Heart left ventricle (tissue), 16 donors: ENCODE measurements around the gene RAB7B. TPM values are rescaled to one million over a fixed set of nuclear protein-coding genes. Genes with fewer than 3 reads are reported as not detected.

ENCODE experiments used
- ATAC-seq, 4 donors: fragments of 200-7000 bp; cut with Tn5 transposase; one replicate each; pipeline ENCODE4 v1.9.1; 2020 to 2022; ENCODE audit warnings: moderate library complexity in 4 of 4, mild to moderate bottlenecking in 3 of 4, moderate number of reproducible peaks in 1 of 4
- DNase-seq, 5 donors: peaks; one replicate each; pipeline ENCODE4 v3.0.0-alpha.2; 2020
- H3K27ac ChIP-seq, 12 donors: fragments of 200-600 bp; sonication (generic) in 4 of 12; one replicate each; pipeline versions ENCODE4 v1.5.0 to v1.8.0; 2016 to 2022; ENCODE audit warnings: mild to moderate bottlenecking in 2 of 12
- H3K27me3 ChIP-seq, 9 donors: fragments of 200-600 bp; sonication (generic) in 2 of 9; one replicate each; pipeline versions ENCODE4 v1.5.1 to v1.8.0; 2016 to 2022; ENCODE audit warnings: mild to moderate bottlenecking in 3 of 9
- H3K36me3 ChIP-seq, 9 donors: fragments of 200-600 bp; sonication (generic) in 2 of 9; one replicate each; pipeline versions ENCODE4 v1.5.0 to v1.8.0; 2018 to 2022; ENCODE audit warnings: mild to moderate bottlenecking in 2 of 9
- H3K4me1 ChIP-seq, 12 donors: fragments of 200-600 bp; sonication (generic) in 4 of 12; one replicate each; pipeline versions ENCODE4 v1.5.0 to v1.8.0; 2016 to 2022; ENCODE audit warnings: mild to moderate bottlenecking in 3 of 12
- H3K4me3 ChIP-seq, 12 donors: fragments of 200-600 bp; sonication (generic) in 4 of 12; one replicate each; pipeline versions ENCODE4 v1.5.0 to v1.8.0; 2017 to 2022; ENCODE audit warnings: mild to moderate bottlenecking in 9 of 12, moderate library complexity in 4 of 12
- H3K9me3 ChIP-seq, 12 donors: fragments of 200-600 bp; sonication (generic) in 4 of 12; one replicate each; pipeline versions ENCODE4 v1.5.0 to v1.8.0; 2016 to 2022; ENCODE audit warnings: mild to moderate bottlenecking in 1 of 12
- CTCF ChIP-seq, 12 donors: fragments of 200-600 bp; sonication (generic) in 4 of 12; IDR thresholded peaks; one replicate each; pipeline versions ENCODE4 v1.5.0 to v1.8.0; 2018 to 2022; ENCODE audit warnings: antibody characterized with exemption in 12 of 12, mild to moderate bottlenecking in 5 of 12
- POLR2A ChIP-seq, 2 donors: fragments of 450-650 bp; IDR thresholded peaks; one replicate each; pipeline ENCODE4 v1.6.1; 2017; ENCODE audit warnings: antibody characterized with exemption in 2 of 2, mild to moderate bottlenecking in 2 of 2, moderate library complexity in 2 of 2
- WGBS, 4 donors: extraction: QIAGEN DNeasy Blood & Tissue Kit in 2 of 4; methylation state at CpG; one replicate each; pipeline versions ENCODE4 v1.1.5 to v1.1.7; 2013 to 2018; 5-methylcytosine and 5-hydroxymethylcytosine counted together
- intact Hi-C, 10 donors: fragments of 100-400 bp; cut with DNase I; formaldehyde crosslinking; loops; one replicate each; pipeline versions ENCODE4 v1.11.1 to v1.14.2; 2022
- polyA plus RNA-seq, 2 donors: library from polyadenylated mRNA; stranded (reverse); fragments of 200-250 nt; gene quantifications; one replicate each; pipeline ENCODE4 v1.2.3, GENCODE V29; 2013
- total RNA-seq, 9 donors: library from RNA; depleted of rRNA in 2 of 9; stranded (reverse); fragments of >200 nt in 2 of 9; fragmentation: NEBNext Ultra II Directional in 3 of 9; extraction: Animal tissue kit (Norgen Biotek cat#: 25700) in 3 of 9; gene quantifications; one replicate each; pipeline versions ENCODE4 v1.1.0 to v1.2.4, GENCODE V29; 2016 to 2023
- donor health status: ischemic (EF 13 %, LVEDD 7.1; RV severe dilation, severe dysfunction).
- donor health status: healthy with polysubstance abuse.
- donor health status: DM: no; HTN: yes; CAD: no.
- donor health status: DM: no; HTN: no; CAD: no.
- donor health status: ischemic (EF 25% LVEDD 6.9; RV normal size, moderate dysfunction).
- donor health status: ischemic (EF 25% LVEDD 5.7; RV mildly dilated, moderate dysfunction).
- donor health status: healthy.
- donor health status: DM: yes; HTN: yes; CAD: no.
- donor health status: ischemic (EF 35%, LVEDD 5.7; RV mildly dilated, moderate dysfunction).
- donor health status: nonischemic (EF 11% LVEDD 7.7; RV severe dilation, severe dysfunction).
- donor health status: DM: yes; HTN: yes; CAD: no.
- donor health status: PGD.
- donor health status: ischemic (EF 29% LVEDD 5.4; RV normal size, mild dysfunction).
- donor health status: nonischemic (EF 23%, LVEDD 6.1; RV moderate dilation, normal function).

RAB7B gene
- total and polyA plus RNA-seq, 11 donors: 0.31 to 11.1 (median 1.1) TPM

- H3K27ac ChIP-seq: no peak overlapping the region
- no peak overlapping the region for H3K4me3 ChIP-seq
- H3K27me3 ChIP-seq: no peaks in the 10 kb centered on the region
- peaks cover 0 to 27% (median 16%) of the 10 kb centered on the region in 12 donors for H3K4me1 ChIP-seq
- no peak for TF ChIP-seq POLR2A (IDR thresholded peaks at IDR 0.05)
- TF ChIP-seq CTCF (IDR thresholded peaks at IDR 0.05): no peak
- WGBS, 4 donors: 86 to 95% (median 92%) methylated on average over 13 to 16 of the region's 16 CpGs
- no peaks in the 10 kb centered on the region for H3K9me3 ChIP-seq
- H3K36me3 ChIP-seq: no peaks in the 10 kb centered on the region
- DNase-seq (no peak), ATAC-seq (no peak)
- intact Hi-C loops: loop anchor here in 2 of 10 donors (5.0 kb wide), 1 partner anchor 36 kb away; no protein-coding TSS in a partner anchor
These were observed 39.6 kb downstream of the RAB7B start for GRCh38 chr1:205963352-205964155.

- ATAC-seq (no peak), DNase-seq (no peak)
- Histone ChIP-seq H3K4me3 (no peak overlapping the region), H3K27me3 (no peaks in the 10 kb centered on the region), H3K36me3 (no peaks in the 10 kb centered on the region), H3K27ac (peak overlapping the region in 1 of 12 donors; percentile 25), H3K4me1 (peaks cover 0 to 27% (median 16%) of the 10 kb centered on the region in 12 donors), H3K9me3 (no peaks in the 10 kb centered on the region)
- no peak for TF ChIP-seq POLR2A (IDR thresholded peaks at IDR 0.05)
- no peak for TF ChIP-seq CTCF (IDR thresholded peaks at IDR 0.05)
- 74 to 90% (median 79%) methylated on average over 4 to 6 of the region's 6 CpGs for WGBS, 4 donors
- intact Hi-C loops: loop anchor here in 2 of 10 donors (5.0 kb wide), 1 partner anchor 36 kb away; no protein-coding TSS in a partner anchor
These were observed 40.4 kb downstream of the RAB7B start for GRCh38 chr1:205962821-205963221.

- no peak for TF ChIP-seq CTCF (IDR thresholded peaks at IDR 0.05)
- TF ChIP-seq POLR2A (IDR thresholded peaks at IDR 0.05): no peak
- peaks cover 0 to 27% (median 16%) of the 10 kb centered on the region in 12 donors for H3K4me1 ChIP-seq
- H3K27me3 ChIP-seq: no peaks in the 10 kb centered on the region
- intact Hi-C loops: loop anchor here in 2 of 10 donors (5.0 kb wide), 1 partner anchor 35 kb away; no protein-coding TSS in a partner anchor
- peak overlapping the region in 1 of 12 donors; percentile 25 for H3K27ac ChIP-seq
- H3K4me3 ChIP-seq: no peak overlapping the region
- ATAC-seq (peak in 1 of 4 donors; percentile 25), DNase-seq (peak in 1 of 5 donors; percentile 38)
- WGBS, 4 donors: 30 to 48% (median 37%) methylated on average over 9 of the region's 9 CpGs
- no peaks in the 10 kb centered on the region for H3K36me3 ChIP-seq
- no peaks in the 10 kb centered on the region for H3K9me3 ChIP-seq
These were observed 41.0 kb downstream of the RAB7B start for GRCh38 chr1:205961991-205962820.
